Measurements from ENCODE around the gene STAT1.

The STAT1 gene

DNA sequence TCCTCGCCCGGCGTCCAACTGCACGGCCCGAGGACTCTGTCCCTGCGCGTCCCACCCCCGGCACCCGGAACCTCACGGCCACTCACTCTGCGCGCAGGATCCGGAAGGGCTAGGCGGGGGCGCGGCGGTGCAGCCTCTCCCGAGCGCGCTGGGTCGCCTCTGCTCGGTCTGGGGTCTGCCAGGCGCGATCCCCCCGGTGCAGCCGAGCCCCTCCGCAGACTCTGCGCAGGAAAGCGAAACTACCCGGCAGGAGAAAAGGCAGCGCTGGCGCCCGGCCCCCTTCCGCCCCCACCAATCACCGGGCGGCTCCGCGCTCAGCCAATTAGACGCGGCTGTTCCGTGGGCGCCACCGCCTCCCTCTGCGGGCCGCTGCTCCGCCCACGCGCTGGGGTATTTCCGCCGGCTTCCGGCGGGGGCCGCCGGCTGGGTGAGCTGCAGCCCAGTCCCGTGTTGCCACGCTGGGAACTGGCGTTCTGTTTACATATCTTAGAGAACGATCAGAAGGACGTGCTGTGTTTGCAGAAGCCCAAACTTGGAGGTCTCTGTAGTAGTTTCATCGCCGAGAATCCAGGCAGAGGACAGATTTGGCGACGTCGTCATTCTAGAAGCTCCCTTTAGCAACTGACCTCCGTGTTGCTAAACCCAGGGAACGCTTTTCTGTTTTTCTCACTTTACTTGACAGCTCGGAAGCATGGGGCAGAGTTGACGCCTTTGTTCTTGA is at the start of gene STAT1:
Gene STAT1 (minus strand): TSS at position 240 of the 721 bp plus-strand sequence. CDS start 4,168 bp downstream, outside the sequence.
- H3K36me3 ChIP-seq (ENCODE audit: control insufficient read depth, insufficient read depth, low read length): peaks cover 20% of the 10 kb centered on the region
- H3K27ac ChIP-seq (ENCODE audit: low read depth, low read length): peak within 1 kb of the TSS; percentile 76
- peak within 1 kb of the TSS; percentile 77 for H3K9ac ChIP-seq (ENCODE audit: low read depth, low read length)
- H3K27me3 ChIP-seq (ENCODE audit: control insufficient read depth, insufficient read depth, low read length): peaks cover 27% of the 10 kb centered on the region
- H3K4me3 ChIP-seq (ENCODE audit: low read depth, low read length): peak within 1 kb of the TSS; percentile 94
- H3K9me3 ChIP-seq (ENCODE audit: control insufficient read depth, insufficient read depth, low read length): no peaks in the 10 kb centered on the region
- 0 out of 2 replicates have a peak, but pooled peaks cover 5% of the 10 kb centered on the region for H3K4me1 ChIP-seq (ENCODE audit: control insufficient read depth, insufficient read depth, low read length)

DNA sequence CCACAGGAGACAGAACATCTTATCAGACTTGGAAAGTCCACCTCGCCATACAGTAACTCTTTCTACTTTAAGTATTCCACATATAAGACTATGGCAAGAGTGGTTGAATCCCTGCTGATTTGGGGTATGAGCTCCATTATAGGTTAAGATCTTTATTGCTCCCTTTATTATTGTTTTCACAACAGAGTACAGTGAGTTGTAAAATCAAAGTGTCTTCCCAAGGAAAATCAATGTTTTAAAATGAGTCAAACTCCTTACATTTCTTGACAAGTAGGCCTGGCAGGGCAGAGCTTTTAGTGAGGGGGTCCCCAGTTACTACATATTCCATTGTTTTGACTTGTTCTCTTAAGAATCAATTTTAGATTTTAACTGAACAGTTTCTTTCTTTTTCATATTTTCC is 49.6 kb upstream of the STAT1 start:
- Histone ChIP-seq H3K36me3 (ENCODE audit: control insufficient read depth, insufficient read depth, low read length) (no peaks in the 10 kb centered on the region), H3K27ac (ENCODE audit: low read depth, low read length) (no peak overlapping the region), H3K9me3 (ENCODE audit: control insufficient read depth, insufficient read depth, low read length) (no peaks in the 10 kb centered on the region), H3K4me1 (ENCODE audit: control insufficient read depth, insufficient read depth, low read length) (peaks cover 5% of the 10 kb centered on the region), H3K27me3 (ENCODE audit: control insufficient read depth, insufficient read depth, low read length) (no peaks in the 10 kb centered on the region), H3K9ac (ENCODE audit: low read depth, low read length) (no peak overlapping the region), H3K4me3 (ENCODE audit: low read depth, low read length) (no peak overlapping the region)

DNA sequence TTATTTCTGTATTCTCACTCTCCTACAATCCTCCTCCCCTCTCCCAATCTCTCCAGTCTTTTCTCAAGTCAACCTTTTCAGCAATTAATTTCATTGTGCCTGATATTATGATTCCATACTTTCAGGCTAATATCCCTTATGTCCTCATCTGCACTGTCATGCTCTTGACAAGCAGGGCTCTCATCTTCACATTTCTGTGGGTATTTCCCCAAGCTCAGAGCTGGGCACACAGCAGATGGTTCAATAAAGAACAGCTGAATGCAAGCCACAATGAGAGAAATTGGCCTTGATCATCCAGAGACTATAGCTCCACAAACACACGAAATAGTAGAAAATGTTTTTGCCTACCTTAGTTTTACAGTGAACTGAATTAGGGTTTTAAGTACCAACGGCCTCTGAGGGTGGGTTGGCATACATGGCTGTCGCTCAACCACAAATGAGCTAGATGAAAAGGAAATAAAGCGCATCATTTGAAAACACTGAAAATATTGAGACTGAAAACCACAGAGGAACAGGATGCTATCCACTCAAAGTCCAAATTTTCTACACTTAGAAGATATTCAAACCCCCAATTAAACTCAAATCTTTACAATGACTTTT is 47.5 kb upstream of the STAT1 start:
- H3K27ac ChIP-seq (ENCODE audit: low read depth, low read length): no peak overlapping the region
- H3K9ac ChIP-seq (ENCODE audit: low read depth, low read length): no peak overlapping the region
- no peak overlapping the region for H3K4me3 ChIP-seq (ENCODE audit: low read depth, low read length)
- H3K27me3 ChIP-seq (ENCODE audit: control insufficient read depth, insufficient read depth, low read length): no peaks in the 10 kb centered on the region
- no peaks in the 10 kb centered on the region for H3K9me3 ChIP-seq (ENCODE audit: control insufficient read depth, insufficient read depth, low read length)
- H3K4me1 ChIP-seq (ENCODE audit: control insufficient read depth, insufficient read depth, low read length): no peaks in the 10 kb centered on the region; the same call in 1 of the 2 replicates
- no peaks in the 10 kb centered on the region for H3K36me3 ChIP-seq (ENCODE audit: control insufficient read depth, insufficient read depth, low read length)

DNA sequence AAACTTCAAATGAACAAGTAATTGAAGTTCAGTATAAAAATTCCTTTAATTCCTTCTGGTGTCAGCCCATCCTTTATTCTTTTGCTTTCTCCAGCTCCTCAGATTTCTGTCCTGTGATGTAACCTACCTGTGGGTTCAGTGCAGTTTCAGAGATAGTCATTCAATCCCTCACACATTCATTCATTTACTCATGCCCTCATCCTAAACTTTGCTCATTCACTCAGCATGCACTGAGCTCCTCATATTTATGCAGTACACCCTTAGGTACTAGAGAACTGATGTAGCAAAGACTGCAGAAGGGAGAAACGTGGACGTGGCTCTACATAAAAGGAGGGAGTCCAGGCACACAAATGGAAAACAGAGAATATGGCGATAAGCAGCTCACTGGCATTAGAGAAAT is 45.3 kb upstream of the STAT1 start:
- Histone ChIP-seq H3K9me3 (ENCODE audit: control insufficient read depth, insufficient read depth, low read length) (no peaks in the 10 kb centered on the region), H3K27me3 (ENCODE audit: control insufficient read depth, insufficient read depth, low read length) (no peaks in the 10 kb centered on the region), H3K36me3 (ENCODE audit: control insufficient read depth, insufficient read depth, low read length) (no peaks in the 10 kb centered on the region), H3K4me3 (ENCODE audit: low read depth, low read length) (no peak overlapping the region), H3K4me1 (ENCODE audit: control insufficient read depth, insufficient read depth, low read length) (no peaks in the 10 kb centered on the region), H3K9ac (ENCODE audit: low read depth, low read length) (no peak overlapping the region), H3K27ac (ENCODE audit: low read depth, low read length) (no peak overlapping the region)

DNA sequence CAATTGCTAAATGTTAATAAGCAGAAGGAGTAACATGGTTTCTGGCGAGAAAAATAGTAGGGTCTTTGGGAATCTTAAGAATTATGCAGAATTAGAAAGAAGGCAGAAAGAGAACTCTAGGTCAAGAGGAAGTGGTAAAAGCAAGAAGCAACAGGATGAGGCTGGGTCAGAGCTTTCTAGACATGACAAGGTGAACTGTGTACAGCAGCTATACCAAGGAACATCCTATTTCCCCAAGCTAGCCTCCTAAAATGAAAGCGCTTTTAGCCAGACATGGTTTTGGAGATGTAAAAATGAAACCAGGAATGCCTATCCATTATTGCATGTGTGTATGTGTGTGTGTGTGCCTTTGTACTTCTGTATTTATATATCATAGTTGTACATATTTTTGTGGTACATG is 42.3 kb upstream of the STAT1 start:
- Histone ChIP-seq H3K27ac (ENCODE audit: low read depth, low read length) (no peak overlapping the region), H3K9ac (ENCODE audit: low read depth, low read length) (no peak overlapping the region), H3K4me1 (ENCODE audit: control insufficient read depth, insufficient read depth, low read length) (no peaks in the 10 kb centered on the region), H3K27me3 (ENCODE audit: control insufficient read depth, insufficient read depth, low read length) (no peaks in the 10 kb centered on the region), H3K36me3 (ENCODE audit: control insufficient read depth, insufficient read depth, low read length) (no peaks in the 10 kb centered on the region), H3K9me3 (ENCODE audit: control insufficient read depth, insufficient read depth, low read length) (no peaks in the 10 kb centered on the region), H3K4me3 (ENCODE audit: low read depth, low read length) (no peak overlapping the region)

DNA sequence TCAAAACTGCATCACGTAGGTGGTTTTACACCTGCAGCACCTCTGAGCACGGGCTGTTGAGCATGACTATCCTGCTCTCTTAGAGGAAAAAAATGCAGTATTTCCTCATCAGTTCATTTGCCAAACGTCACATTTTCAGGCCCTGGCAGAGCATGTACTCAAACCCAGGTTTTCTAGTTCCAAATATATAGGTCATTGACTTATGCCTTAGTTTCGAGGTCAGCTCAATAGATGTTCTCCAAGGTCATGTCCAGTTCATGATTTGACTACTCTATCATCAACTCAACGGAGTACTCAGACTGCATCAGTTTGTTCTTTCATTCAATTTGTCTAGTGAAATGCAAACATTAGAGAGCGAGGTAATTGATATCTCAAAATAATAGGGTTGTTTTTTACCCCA is 39.3 kb upstream of the STAT1 start:
- no peaks in the 10 kb centered on the region for H3K9me3 ChIP-seq (ENCODE audit: control insufficient read depth, insufficient read depth, low read length)
- no peaks in the 10 kb centered on the region for H3K36me3 ChIP-seq (ENCODE audit: control insufficient read depth, insufficient read depth, low read length)
- H3K4me1 ChIP-seq (ENCODE audit: control insufficient read depth, insufficient read depth, low read length): no peaks in the 10 kb centered on the region
- no peak overlapping the region for H3K4me3 ChIP-seq (ENCODE audit: low read depth, low read length)
- H3K27ac ChIP-seq (ENCODE audit: low read depth, low read length): no peak overlapping the region
- no peak overlapping the region for H3K9ac ChIP-seq (ENCODE audit: low read depth, low read length)
- no peaks in the 10 kb centered on the region for H3K27me3 ChIP-seq (ENCODE audit: control insufficient read depth, insufficient read depth, low read length)

DNA sequence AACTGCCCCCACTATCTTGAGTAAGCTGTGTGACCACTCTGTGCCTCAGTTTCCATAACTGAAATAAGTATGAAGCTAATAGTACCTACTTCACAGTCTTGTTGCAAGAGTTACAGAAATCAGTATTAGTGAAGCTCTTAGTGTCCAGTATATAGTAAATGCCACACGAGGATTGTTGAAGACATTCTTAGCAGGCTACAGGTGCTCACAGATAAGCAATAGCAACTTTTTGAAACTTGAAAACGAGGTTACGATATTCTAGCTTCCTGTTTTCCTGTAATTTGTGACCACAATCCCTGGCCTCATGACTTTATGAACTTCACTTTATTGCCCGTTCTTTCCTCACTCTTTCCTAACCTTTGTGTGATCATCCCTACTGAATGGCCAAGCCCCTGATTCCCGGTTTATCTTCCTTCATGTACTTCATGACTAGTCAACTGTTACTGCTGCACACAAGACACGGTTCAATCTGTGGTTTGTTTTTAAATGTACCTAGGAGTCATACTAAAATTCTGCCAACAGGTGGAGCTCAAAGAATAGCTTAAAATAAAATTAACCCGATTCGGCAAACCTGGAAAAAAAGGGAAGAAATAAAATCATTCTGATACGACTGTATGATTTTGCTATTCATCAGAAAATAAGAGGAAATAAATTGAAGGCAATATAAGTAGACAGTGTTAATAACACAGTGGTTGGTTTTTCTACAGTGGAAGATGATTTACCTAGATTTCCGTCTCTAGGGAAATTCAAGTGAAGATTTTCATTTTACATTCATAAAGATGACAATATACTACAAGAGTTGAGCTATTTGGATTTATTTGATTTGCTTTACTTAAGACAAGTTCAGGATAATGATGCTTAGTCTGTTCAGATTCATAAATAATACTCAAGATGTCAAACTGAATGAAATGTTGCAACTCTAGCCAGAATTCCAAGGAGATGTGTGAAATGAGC is 38.1 kb upstream of the STAT1 start:
- Histone ChIP-seq H3K27me3 (ENCODE audit: control insufficient read depth, insufficient read depth, low read length) (no peaks in the 10 kb centered on the region), H3K9me3 (ENCODE audit: control insufficient read depth, insufficient read depth, low read length) (no peaks in the 10 kb centered on the region), H3K4me3 (ENCODE audit: low read depth, low read length) (no peak overlapping the region), H3K36me3 (ENCODE audit: control insufficient read depth, insufficient read depth, low read length) (no peaks in the 10 kb centered on the region), H3K4me1 (ENCODE audit: control insufficient read depth, insufficient read depth, low read length) (no peaks in the 10 kb centered on the region), H3K27ac (ENCODE audit: low read depth, low read length) (no peak overlapping the region), H3K9ac (ENCODE audit: low read depth, low read length) (no peak overlapping the region)

DNA sequence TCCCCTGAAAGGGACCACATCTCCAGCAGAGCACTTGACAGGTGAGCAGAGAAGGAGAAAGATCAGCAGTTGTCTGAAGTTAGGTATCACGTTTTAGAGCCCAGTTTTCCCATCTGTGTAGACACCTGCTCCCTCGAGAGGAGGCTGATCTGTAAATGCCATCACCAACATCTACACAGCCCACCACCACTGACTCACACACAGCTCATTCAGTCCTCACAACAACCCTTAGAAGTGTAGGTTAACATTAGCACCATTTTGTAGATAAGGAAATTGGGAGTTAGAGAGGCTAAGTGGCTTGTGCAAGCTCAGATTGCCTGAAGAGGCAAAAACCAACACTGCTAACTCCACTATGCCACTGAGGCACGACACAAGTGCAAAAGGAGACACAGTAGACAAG is 37.2 kb upstream of the STAT1 start:
- Histone ChIP-seq H3K4me1 (ENCODE audit: control insufficient read depth, insufficient read depth, low read length) (no peaks in the 10 kb centered on the region), H3K27me3 (ENCODE audit: control insufficient read depth, insufficient read depth, low read length) (no peaks in the 10 kb centered on the region), H3K9me3 (ENCODE audit: control insufficient read depth, insufficient read depth, low read length) (no peaks in the 10 kb centered on the region), H3K9ac (ENCODE audit: low read depth, low read length) (no peak overlapping the region), H3K4me3 (ENCODE audit: low read depth, low read length) (no peak overlapping the region), H3K27ac (ENCODE audit: low read depth, low read length) (no peak overlapping the region), H3K36me3 (ENCODE audit: control insufficient read depth, insufficient read depth, low read length) (no peaks in the 10 kb centered on the region)

DNA sequence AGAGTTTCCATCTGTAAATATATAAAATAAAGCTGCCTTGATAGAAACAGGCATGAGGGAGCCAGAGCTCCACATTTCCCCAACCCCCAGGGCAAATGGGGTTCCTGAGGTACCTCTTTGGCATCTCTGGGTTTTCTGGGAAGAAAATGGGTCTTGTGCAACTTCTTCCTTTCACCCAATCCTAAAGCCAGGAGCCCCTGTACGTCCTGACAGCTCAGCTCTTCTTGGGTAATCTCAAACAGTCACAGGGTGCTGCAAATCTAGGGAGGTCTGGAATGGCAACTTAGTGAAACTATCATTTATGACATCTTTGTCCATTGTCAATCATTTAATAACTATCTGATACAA is 36.6 kb upstream of the STAT1 start:
- no peak overlapping the region for H3K27ac ChIP-seq (ENCODE audit: low read depth, low read length)
- no peak overlapping the region for H3K4me3 ChIP-seq (ENCODE audit: low read depth, low read length)
- H3K9ac ChIP-seq (ENCODE audit: low read depth, low read length): no peak overlapping the region
- H3K27me3 ChIP-seq (ENCODE audit: control insufficient read depth, insufficient read depth, low read length): no peaks in the 10 kb centered on the region
- H3K9me3 ChIP-seq (ENCODE audit: control insufficient read depth, insufficient read depth, low read length): no peaks in the 10 kb centered on the region
- no peaks in the 10 kb centered on the region for H3K36me3 ChIP-seq (ENCODE audit: control insufficient read depth, insufficient read depth, low read length)
- no peaks in the 10 kb centered on the region; the same call in 1 of the 2 replicates for H3K4me1 ChIP-seq (ENCODE audit: control insufficient read depth, insufficient read depth, low read length)

DNA sequence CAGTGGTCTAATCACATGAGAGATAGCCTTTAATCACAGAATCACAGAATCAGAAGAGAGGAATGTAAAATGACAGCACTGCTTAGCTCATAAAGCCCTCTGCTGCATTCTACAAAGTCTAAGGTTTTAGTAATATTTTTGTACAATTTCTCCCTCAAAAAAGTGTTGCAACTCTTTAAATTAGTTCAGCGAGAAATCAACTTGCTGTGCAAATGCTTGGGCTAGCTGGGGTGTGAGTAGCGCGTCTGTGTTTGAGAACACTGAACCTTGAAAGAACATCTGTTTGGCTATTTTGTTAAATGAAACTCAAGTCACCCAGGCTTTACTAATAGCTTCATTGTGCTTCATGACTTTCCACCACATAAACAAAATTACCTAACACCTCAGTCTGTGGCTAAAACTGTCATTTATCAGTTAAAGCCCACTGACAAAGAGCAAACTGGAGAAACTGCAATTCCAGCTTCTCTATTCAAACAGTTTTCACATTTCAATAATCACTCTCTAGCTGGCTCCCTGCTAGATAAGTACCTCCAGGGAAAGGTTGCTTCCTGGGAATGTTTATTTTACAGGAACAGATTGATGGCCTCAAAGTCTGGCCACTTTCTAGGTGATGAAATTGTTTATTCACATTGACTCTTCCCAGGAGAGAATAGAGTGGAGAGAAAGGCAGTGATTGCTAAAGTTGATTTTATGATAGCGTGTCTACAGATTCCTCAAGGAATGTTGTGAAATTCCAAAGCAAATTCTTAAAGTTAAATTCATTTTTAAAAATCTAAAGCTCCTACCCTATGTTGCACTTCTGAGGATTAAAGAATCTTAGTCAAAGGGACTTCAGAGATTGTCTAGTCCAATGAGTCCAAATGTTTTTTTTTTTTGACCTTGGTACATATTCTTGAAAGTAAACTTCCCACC is 36.0 kb upstream of the STAT1 start:
- Histone ChIP-seq H3K9ac (ENCODE audit: low read depth, low read length) (no peak overlapping the region), H3K27me3 (ENCODE audit: control insufficient read depth, insufficient read depth, low read length) (no peaks in the 10 kb centered on the region), H3K36me3 (ENCODE audit: control insufficient read depth, insufficient read depth, low read length) (no peaks in the 10 kb centered on the region), H3K27ac (ENCODE audit: low read depth, low read length) (peak overlapping the region; percentile 50), H3K9me3 (ENCODE audit: control insufficient read depth, insufficient read depth, low read length) (no peaks in the 10 kb centered on the region), H3K4me3 (ENCODE audit: low read depth, low read length) (no peak overlapping the region), H3K4me1 (ENCODE audit: control insufficient read depth, insufficient read depth, low read length) (no peaks in the 10 kb centered on the region; the same call in 1 of the 2 replicates)
